HepG2 (cell line): ENCODE results near the gene TMEM255B. TPM values are rescaled to one million over a fixed set of nuclear protein-coding genes. Genes with fewer than 3 reads are reported as not detected.

Source experiments
- ATAC-seq: fragments of 200-7000 bp; cut with Tn5 transposase; 3 replicates; pipeline ENCODE4 v1.9.1; 2020; ENCODE audit warnings: mild to moderate bottlenecking, moderate library complexity
- BruUV-seq: library from RNA; stranded (reverse); fragments of 400-500 nt; replicated peaks from 2 replicates; lab custom pipeline; 2021; lab: Mats Ljungman, UMichigan
- CTCF ChIA-PET: fragments of 300-600 bp; formaldehyde crosslinking; extraction: SDS; loops from one replicate; lab custom pipeline; 2021; ENCODE audit warnings: low total read pairs, inconsistent platforms, low intra/inter-chr PET ratio; lab: Yijun Ruan, JAX
- POLR2A ChIA-PET: fragments of 350-600 bp; sonication (Branson Sonifier 250); formaldehyde crosslinking; loops from one replicate; lab custom pipeline; 2020; ENCODE audit warnings: antibody characterized with exemption, inconsistent platforms; lab: Yijun Ruan, JAX
- DNase-seq: peaks from one replicate; pipeline ENCODE4 v3.0.0-alpha.2; 2015; ENCODE audit warnings: low spot score
- FAIRE-seq: peaks from 3 replicates; lab custom pipeline; 2011; peaks lifted over from hg19 to GRCh38; lab: Jason Lieb, UNC
- H2AFZ ChIP-seq: one replicate; pipeline ENCODE4 v1.6.1; 2011; ENCODE audit warnings: low read length, inconsistent platforms
- H3K27ac ChIP-seq: fragments of 300-600 bp; 3 replicates; pipeline ENCODE4 v1.8.0; 2011; ENCODE audit warnings: mixed run types, mild to moderate bottlenecking, mixed read lengths, low read length, inconsistent platforms; ENCODE audit not compliant: insufficient read depth; ENCODE audit errors: extremely low read length
- H3K27me3 ChIP-seq, 2 experiments: fragments of 200-600 bp in 1 of 2; 2 replicates in 1 of 2; 3 replicates in 1 of 2; pipeline versions ENCODE4 v1.6.0 to v1.8.0; 2011; ENCODE audit warnings: low read length in 2 of 2, mild to moderate bottlenecking in 2 of 2, moderate library complexity in 2 of 2, inconsistent platforms in 1 of 2; ENCODE audit not compliant: insufficient read depth in 2 of 2, control insufficient read depth in 1 of 2
- H3K36me3 ChIP-seq, 2 experiments: fragments of 200-600 bp in 1 of 2; replicated peaks in 1 of 2; 2 replicates in 1 of 2; 3 replicates in 1 of 2; pipeline versions ENCODE4 v1.5.1 to v1.8.0; 2011; ENCODE audit warnings: low read length in 2 of 2, inconsistent platforms in 1 of 2; ENCODE audit not compliant: insufficient read depth in 2 of 2, control insufficient read depth in 1 of 2
- H3K4me1 ChIP-seq: 2 replicates; pipeline ENCODE4 v1.5.1; 2012; ENCODE audit warnings: low read length, inconsistent platforms; ENCODE audit not compliant: insufficient read depth
- H3K4me2 ChIP-seq: 2 replicates; pipeline ENCODE4 v1.6.0; 2011; ENCODE audit warnings: low read depth, low read length, inconsistent platforms
- H3K4me3 ChIP-seq, 3 experiments: fragments of 200-600 bp in 1 of 3; sonication (generic), shearing (Covaris generic) in 1 of 3; replicated peaks in 1 of 3; 2 replicates each; pipeline ENCODE4 v1.5.1; 2011 to 2016; ENCODE audit warnings: low read length in 3 of 3, inconsistent platforms in 2 of 3, low read depth in 2 of 3, mild to moderate bottlenecking in 2 of 3, control low read depth in 1 of 3, mixed read lengths in 1 of 3; ENCODE audit not compliant: insufficient read depth in 1 of 3
- H3K79me2 ChIP-seq: one replicate; pipeline ENCODE4 v1.6.1; 2011; ENCODE audit warnings: low read length, inconsistent platforms; ENCODE audit not compliant: insufficient read depth
- H3K9ac ChIP-seq: 2 replicates; pipeline ENCODE4 v1.6.0; 2011; ENCODE audit warnings: mild to moderate bottlenecking, low read depth, low read length, inconsistent platforms; ENCODE audit not compliant: insufficient read depth
- H3K9me3 ChIP-seq: 2 replicates; pipeline ENCODE4 v1.5.1; 2012; ENCODE audit warnings: mild to moderate bottlenecking, low read length
- H4K20me1 ChIP-seq: 2 replicates; pipeline ENCODE4 v1.6.0; 2011; ENCODE audit warnings: inconsistent platforms, mild to moderate bottlenecking, low read length, moderate library complexity; ENCODE audit not compliant: insufficient read depth
- BCLAF1 ChIP-seq: fragments of 450-650 bp; IDR thresholded peaks from 2 replicates; pipeline ENCODE4 v1.6.1; 2017; ENCODE audit warnings: mild to moderate bottlenecking
- CHCHD3 ChIP-seq: sonication (generic); formaldehyde crosslinking; IDR thresholded peaks from 2 replicates; pipeline ENCODE4 v1.8.0; 2022; ENCODE audit warnings: mild to moderate bottlenecking, missing genetic modification reagents, moderate library complexity
- KDM2A ChIP-seq: sonication (generic); formaldehyde crosslinking; IDR thresholded peaks from 2 replicates; pipeline ENCODE4 v1.4.0; 2020; ENCODE audit warnings: low read depth, missing genetic modification reagents, borderline replicate concordance
- KLF9 ChIP-seq: IDR thresholded peaks from 2 replicates; pipeline ENCODE4 v1.6.1; 2016; ENCODE audit warnings: low read depth
- MXD3 ChIP-seq: IDR thresholded peaks from 2 replicates; pipeline ENCODE4 v1.6.1; 2016; ENCODE audit warnings: mild to moderate bottlenecking, missing biosample characterization, missing genetic modification reagents
- ONECUT2 ChIP-seq: sonication (generic); formaldehyde crosslinking; IDR thresholded peaks from 2 replicates; pipeline ENCODE4 v1.4.0; 2020; ENCODE audit warnings: missing genetic modification reagents
- TCF7 ChIP-seq: sonication (generic); IDR thresholded peaks from 2 replicates; pipeline ENCODE4 v1.6.1; 2016; ENCODE audit warnings: antibody characterized with exemption, low read depth
- ZNF337 ChIP-seq: sonication (generic); formaldehyde crosslinking; IDR thresholded peaks from 2 replicates; pipeline ENCODE4 v1.5.1; 2020; ENCODE audit warnings: missing genetic modification reagents, low read depth, mild to moderate bottlenecking, borderline replicate concordance
- ZNF343 ChIP-seq: sonication (generic); formaldehyde crosslinking; IDR thresholded peaks from 2 replicates; pipeline ENCODE4 v1.4.0; 2020; ENCODE audit warnings: mild to moderate bottlenecking, missing genetic modification reagents
- ZNF670 ChIP-seq: sonication (generic); formaldehyde crosslinking; IDR thresholded peaks from 2 replicates; pipeline ENCODE4 v1.8.0; 2022; ENCODE audit warnings: mild to moderate bottlenecking, missing genetic modification reagents, borderline replicate concordance
- ZNF678 ChIP-seq: sonication (generic); formaldehyde crosslinking; IDR thresholded peaks from 2 replicates; pipeline ENCODE4 v1.4.0; 2020; ENCODE audit warnings: mild to moderate bottlenecking, missing genetic modification reagents
- ZNF747 ChIP-seq: sonication (generic); formaldehyde crosslinking; IDR thresholded peaks from 2 replicates; pipeline ENCODE4 v1.8.1; 2023; ENCODE audit warnings: missing genetic modification reagents, mild to moderate bottlenecking, borderline replicate concordance
- ZNF777 ChIP-seq: sonication (generic); formaldehyde crosslinking; IDR thresholded peaks from 2 replicates; pipeline ENCODE4 v1.4.0; 2020; ENCODE audit warnings: missing genetic modification reagents
- WGBS: methylation state at CpG from one replicate; pipeline ENCODE4 v1.1.6; 2017; ENCODE audit warnings: low lambda C conversion rate; 5-methylcytosine and 5-hydroxymethylcytosine counted together
- in situ Hi-C: cut with HindIII; loops from 2 replicates; pipeline ENCODE4 v1.10.0; 2017; ENCODE audit warnings: low pct_unique_long_range_greater_than_20kb; ENCODE audit not compliant: extremely low pct_ligation_motif_present
- intact Hi-C: fragments of 100-400 bp; cut with micrococcal nuclease; formaldehyde crosslinking; loops from one replicate; pipeline ENCODE4 v1.10.0; 2022; ENCODE audit not compliant: unreplicated experiment
- polyA plus RNA-seq, 8 experiments: library from polyadenylated mRNA; depleted of rRNA in 3 of 8; stranded (reverse) in 7 of 8; unstranded in 1 of 8; fragments of >200 nt; fragmentation: Illumina TruSeq in 4 of 8; extraction: Trizol in 4 of 8; gene quantifications; 2 replicates each; pipeline versions ENCODE4 v1.2.1 to v1.2.3, GENCODE V29; 2011 to 2016; ENCODE audit warnings: low read depth in 4 of 8, missing spikeins in 1 of 8, mixed read lengths in 1 of 8; ENCODE audit not compliant: insufficient read depth in 1 of 8
- total RNA-seq, 5 experiments: library from RNA; depleted of rRNA; stranded (reverse); fragments of >200 nt; fragmentation: Illumina TruSeq; extraction: Trizol; gene quantifications; 2 replicates each; pipeline ENCODE4 v1.2.3, GENCODE V29; 2016; ENCODE audit warnings: low read depth in 1 of 5
- TF ChIP-seq, protein P1 (sequence below): sonication (generic); formaldehyde crosslinking; conservative IDR thresholded peaks from 2 replicates; pipeline ENCODE4 v1.5.0; 2020; ENCODE audit warnings: missing genetic modification reagents
- TF ChIP-seq, protein P2 (sequence below): sonication (generic); formaldehyde crosslinking; IDR thresholded peaks from 2 replicates; pipeline ENCODE4 v1.8.1; 2023; ENCODE audit warnings: mild to moderate bottlenecking, missing genetic modification reagents, borderline replicate concordance

TMEM255B gene
- total and polyA plus RNA-seq, 2 of the 13 experiments (the other 11 are each of a cell fraction or from before 2014, with no cell fraction given): not detected

DNA sequence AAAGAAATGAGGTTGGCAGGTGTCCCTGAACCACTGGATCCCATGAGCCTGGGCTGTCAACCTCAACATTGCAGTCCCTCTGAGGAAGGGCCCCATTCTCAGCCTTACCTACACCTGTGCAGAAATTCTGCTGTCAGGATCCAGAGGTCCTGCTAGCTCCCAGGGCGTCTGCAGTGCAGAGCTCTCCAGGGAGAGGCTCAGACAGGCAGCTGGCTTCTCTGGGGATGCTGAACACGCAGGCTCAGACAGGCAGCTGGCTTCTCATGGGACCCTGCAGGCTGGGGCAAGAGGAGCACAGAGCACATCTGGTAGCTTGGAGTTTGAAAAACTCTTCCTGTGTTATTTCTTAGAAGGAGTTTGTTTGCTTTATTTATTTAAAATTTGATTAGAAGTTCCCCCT lies 50.9 kb downstream of the TMEM255B start:
- peaks cover 17% of the 10 kb centered on the region for H3K9me3 ChIP-seq
- H3K4me1 ChIP-seq: peaks cover 12% of the 10 kb centered on the region; the same call in 1 of the 2 replicates
- H3K36me3 ChIP-seq: no peaks in the 10 kb centered on the region
- no peaks in the 10 kb centered on the region for H4K20me1 ChIP-seq
- no peaks in the 10 kb centered on the region for H3K79me2 ChIP-seq
- peaks cover 9 to 11% of the 10 kb centered on the region in 2 experiments; a peak in 3 of 5 replicates for H3K27me3 ChIP-seq
- H3K9ac ChIP-seq: no peak overlapping the region
- DNase-seq: no peak
- FAIRE-seq: no peak
- no peak overlapping the region for H3K27ac ChIP-seq
- in situ Hi-C loops: no loop called here
- no peak for ATAC-seq
- no TSS peak for BruUV-seq
- WGBS: 0% methylated on average over 2 of the region's 2 CpGs
- no peak overlapping the region for H3K4me3 ChIP-seq
- TF ChIP-seq ZNF337 (CRISPR knock-in tag): no peak
- TF ChIP-seq BCLAF1: no peak
- TF ChIP-seq KLF9 (CRISPR knock-in tag): no peak
- no peak for TF ChIP-seq KDM2A (CRISPR knock-in tag)
- H2AFZ ChIP-seq: no peak overlapping the region
- H3K4me2 ChIP-seq: no peak overlapping the region
- POLR2A ChIA-PET: no interaction called here
- intact Hi-C loops: no loop called here
- CTCF ChIA-PET: no interaction called here

- no peaks in the 10 kb centered on the region for H3K36me3 ChIP-seq
- FAIRE-seq (no peak), DNase-seq (no peak), ATAC-seq (no peak)
- peaks cover 17% of the 10 kb centered on the region for H3K9me3 ChIP-seq
- no peaks in the 10 kb centered on the region for H3K79me2 ChIP-seq
- intact Hi-C loops: no loop called here
- H3K9ac ChIP-seq: no peak overlapping the region
- H3K4me3 ChIP-seq: no peak overlapping the region
- peaks cover 6 to 17% of the 10 kb centered on the region in 2 experiments; a peak in 3 of 5 replicates for H3K27me3 ChIP-seq
- peaks cover 12% of the 10 kb centered on the region; the same call in 1 of the 2 replicates for H3K4me1 ChIP-seq
- no peak overlapping the region for H3K4me2 ChIP-seq
- BruUV-seq: no TSS peak
- 60% methylated on average over 1 of the region's 14 CpGs for WGBS
- CTCF ChIA-PET: no interaction called here
- no peaks in the 10 kb centered on the region for H4K20me1 ChIP-seq
- in situ Hi-C loops: no loop called here
- H2AFZ ChIP-seq: no peak overlapping the region
- POLR2A ChIA-PET: no interaction called here
- no peak overlapping the region for H3K27ac ChIP-seq
- TF ChIP-seq ZNF343 (CRISPR knock-in tag) (no peak), ZNF747 (CRISPR knock-in tag) (no peak), ZNF670 (CRISPR knock-in tag) (no peak), MXD3 (CRISPR knock-in tag) (no peak), ZNF678 (no peak), ZNF777 (CRISPR knock-in tag) (no peak), TCF7 (no peak), CHCHD3 (CRISPR knock-in tag) (no peak), ONECUT2 (CRISPR knock-in tag) (no peak)
- TF ChIP-seq, protein P1, sequence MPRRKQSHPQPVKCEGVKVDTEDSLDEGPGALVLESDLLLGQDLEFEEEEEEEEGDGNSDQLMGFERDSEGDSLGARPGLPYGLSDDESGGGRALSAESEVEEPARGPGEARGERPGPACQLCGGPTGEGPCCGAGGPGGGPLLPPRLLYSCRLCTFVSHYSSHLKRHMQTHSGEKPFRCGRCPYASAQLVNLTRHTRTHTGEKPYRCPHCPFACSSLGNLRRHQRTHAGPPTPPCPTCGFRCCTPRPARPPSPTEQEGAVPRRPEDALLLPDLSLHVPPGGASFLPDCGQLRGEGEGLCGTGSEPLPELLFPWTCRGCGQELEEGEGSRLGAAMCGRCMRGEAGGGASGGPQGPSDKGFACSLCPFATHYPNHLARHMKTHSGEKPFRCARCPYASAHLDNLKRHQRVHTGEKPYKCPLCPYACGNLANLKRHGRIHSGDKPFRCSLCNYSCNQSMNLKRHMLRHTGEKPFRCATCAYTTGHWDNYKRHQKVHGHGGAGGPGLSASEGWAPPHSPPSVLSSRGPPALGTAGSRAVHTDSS (CRISPR knock-in tag): no peak
- TF ChIP-seq, protein P2, sequence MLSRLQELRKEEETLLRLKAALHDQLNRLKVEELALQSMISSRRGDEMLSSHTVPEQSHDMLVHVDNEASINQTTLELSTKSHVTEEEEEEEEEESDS: no peak
Measured at GRCh38 chr13:113810640-113811039, 51.6 kb downstream of the TMEM255B start.
